IPS-18a (cell line): Measurements from ENCODE around the gene DIS3L2.

Experiments used
- H3K27ac ChIP-seq: one replicate; pipeline ENCODE4 v1.5.1; 2013; ENCODE audit warnings: low read length
- H3K27me3 ChIP-seq: one replicate; pipeline ENCODE4 v1.6.1; 2013; ENCODE audit warnings: mild to moderate bottlenecking, low read length; ENCODE audit not compliant: control insufficient read depth, insufficient read depth
- H3K36me3 ChIP-seq: one replicate; pipeline ENCODE4 v1.6.1; 2013; ENCODE audit warnings: low read depth, low read length; ENCODE audit not compliant: control insufficient read depth
- H3K4me1 ChIP-seq: one replicate; pipeline ENCODE4 v1.6.1; 2013; ENCODE audit warnings: low read depth, low read length; ENCODE audit not compliant: control insufficient read depth
- H3K4me3 ChIP-seq: one replicate; pipeline ENCODE4 v1.5.1; 2013; ENCODE audit warnings: low read length
- H3K9ac ChIP-seq: one replicate; pipeline ENCODE4 v1.6.1; 2013; ENCODE audit warnings: mild to moderate bottlenecking, low read length, moderate library complexity
- H3K9me3 ChIP-seq: one replicate; pipeline ENCODE4 v1.6.1; 2013; ENCODE audit warnings: low read depth, low read length; ENCODE audit not compliant: control insufficient read depth

The DIS3L2 gene

DNA sequence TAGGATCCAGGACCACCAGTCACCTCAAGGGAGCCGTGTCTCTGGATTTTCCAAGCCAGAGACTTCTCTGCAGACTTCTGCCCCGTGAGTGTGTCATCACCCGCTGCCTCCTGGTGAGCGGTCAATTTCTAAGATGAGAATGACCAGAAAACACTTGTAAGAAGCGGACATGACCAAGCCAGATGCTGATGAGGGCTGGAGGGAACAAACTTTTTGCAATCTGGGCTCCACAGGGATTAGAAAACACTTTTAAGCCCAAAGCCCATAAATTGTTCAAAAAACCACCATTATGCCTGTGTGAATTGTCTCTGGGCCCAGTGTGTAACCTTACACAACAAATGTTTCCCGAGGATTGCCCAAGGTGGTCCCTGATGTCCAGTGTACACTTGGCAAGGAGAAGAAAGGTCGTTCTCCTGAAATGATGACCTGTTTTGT is 30.0 kb upstream of the DIS3L2 start:
- Histone ChIP-seq H3K27me3 (peaks cover 27% of the 10 kb centered on the region), H3K36me3 (no peaks in the 10 kb centered on the region), H3K4me1 (peaks cover 3% of the 10 kb centered on the region), H3K9me3 (no peaks in the 10 kb centered on the region), H3K4me3 (no peak overlapping the region), H3K9ac (no peak overlapping the region), H3K27ac (no peak overlapping the region)

GRCh38 chr2:231932711-231932970 is 28.9 kb upstream of the DIS3L2 start:
- Histone ChIP-seq H3K4me1 (no peaks in the 10 kb centered on the region), H3K9ac (no peak overlapping the region), H3K27me3 (peaks cover 15% of the 10 kb centered on the region)

GRCh38 chr2:231932985-231933915 is 28.3 kb upstream of the DIS3L2 start:
- Histone ChIP-seq H3K27ac (no peak overlapping the region), H3K9me3 (no peaks in the 10 kb centered on the region), H3K27me3 (peaks cover 9% of the 10 kb centered on the region), H3K9ac (no peak overlapping the region), H3K4me3 (no peak overlapping the region), H3K36me3 (no peaks in the 10 kb centered on the region), H3K4me1 (no peaks in the 10 kb centered on the region)

More at GRCh38 chr2:231932711-231932970, 28.9 kb upstream of the DIS3L2 start:
- Histone ChIP-seq H3K27ac (no peak overlapping the region), H3K9me3 (no peaks in the 10 kb centered on the region), H3K4me3 (no peak overlapping the region), H3K36me3 (no peaks in the 10 kb centered on the region)

- H3K4me3 ChIP-seq, result no peak overlapping the region
- no peak overlapping the region for H3K9ac ChIP-seq
Measured at GRCh38 chr2:231933916-231934401, 27.6 kb upstream of the DIS3L2 start.

GRCh38 chr2:231934441-231935206 is 26.9 kb upstream of the DIS3L2 start:
- no peak overlapping the region for H3K27ac ChIP-seq
- no peak overlapping the region for H3K4me3 ChIP-seq
- H3K9me3 ChIP-seq, result no peaks in the 10 kb centered on the region
- H3K4me1 ChIP-seq, result no peaks in the 10 kb centered on the region
- no peak overlapping the region for H3K9ac ChIP-seq
- H3K27me3 ChIP-seq, result no peaks in the 10 kb centered on the region
- no peaks in the 10 kb centered on the region for H3K36me3 ChIP-seq

More at GRCh38 chr2:231933916-231934401, 27.6 kb upstream of the DIS3L2 start:
- H3K36me3 ChIP-seq, result no peaks in the 10 kb centered on the region
- H3K27ac ChIP-seq, result no peak overlapping the region
- H3K27me3 ChIP-seq, result peaks cover 2% of the 10 kb centered on the region
- H3K4me1 ChIP-seq, result no peaks in the 10 kb centered on the region
- no peaks in the 10 kb centered on the region for H3K9me3 ChIP-seq

- no peaks in the 10 kb centered on the region for H3K4me1 ChIP-seq
- no peaks in the 10 kb centered on the region for H3K27me3 ChIP-seq
- H3K9me3 ChIP-seq, result no peaks in the 10 kb centered on the region
- H3K27ac ChIP-seq, result no peak overlapping the region
- no peak overlapping the region for H3K4me3 ChIP-seq
- H3K9ac ChIP-seq, result no peak overlapping the region
- H3K36me3 ChIP-seq, result no peaks in the 10 kb centered on the region
Measured at GRCh38 chr2:231935207-231935524, 26.3 kb upstream of the DIS3L2 start.

DNA sequence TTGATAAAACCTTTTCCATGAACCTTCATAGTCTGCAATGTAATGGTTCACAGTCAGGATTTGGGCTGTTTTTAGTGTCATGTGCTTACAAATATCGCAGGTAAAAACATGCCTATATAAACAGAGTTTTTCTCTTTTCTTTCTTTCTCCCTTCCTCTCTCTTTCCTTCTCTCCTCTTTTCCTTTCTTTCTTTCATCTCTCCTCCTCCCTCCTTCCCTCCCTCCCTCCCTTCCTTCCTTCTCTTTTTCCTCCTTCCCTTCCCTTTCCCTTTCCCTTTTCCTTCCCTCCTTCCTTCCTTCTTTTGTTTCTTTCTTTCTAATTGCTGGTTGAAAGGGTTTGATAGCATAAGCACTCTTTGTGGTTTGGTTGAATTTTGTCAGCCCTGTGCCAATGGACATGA is 25.7 kb upstream of the DIS3L2 start:
- Histone ChIP-seq H3K36me3 (no peaks in the 10 kb centered on the region), H3K4me3 (no peak overlapping the region), H3K27ac (no peak overlapping the region), H3K9me3 (no peaks in the 10 kb centered on the region), H3K27me3 (no peaks in the 10 kb centered on the region), H3K4me1 (no peaks in the 10 kb centered on the region), H3K9ac (no peak overlapping the region)

DNA sequence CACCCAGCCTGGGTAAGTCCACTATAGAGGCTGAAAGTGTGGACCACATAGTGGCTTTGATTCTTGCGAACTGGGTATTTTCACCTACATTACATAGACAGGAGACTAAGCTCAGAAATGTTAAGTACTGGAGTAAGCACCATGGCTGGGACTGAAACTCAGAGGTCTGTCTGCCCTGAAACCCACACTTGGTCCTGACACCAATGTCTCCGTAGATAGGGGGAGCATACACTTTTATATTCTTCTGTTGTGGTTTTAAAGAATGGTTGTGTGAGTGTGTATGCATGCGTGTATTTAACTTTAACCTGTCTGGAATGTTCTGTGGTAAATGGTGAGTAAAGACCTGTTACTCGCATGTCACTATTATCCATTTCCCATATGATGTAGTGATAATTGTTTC is 25.0 kb upstream of the DIS3L2 start:
- Histone ChIP-seq H3K4me1 (no peaks in the 10 kb centered on the region), H3K9me3 (no peaks in the 10 kb centered on the region)

DNA sequence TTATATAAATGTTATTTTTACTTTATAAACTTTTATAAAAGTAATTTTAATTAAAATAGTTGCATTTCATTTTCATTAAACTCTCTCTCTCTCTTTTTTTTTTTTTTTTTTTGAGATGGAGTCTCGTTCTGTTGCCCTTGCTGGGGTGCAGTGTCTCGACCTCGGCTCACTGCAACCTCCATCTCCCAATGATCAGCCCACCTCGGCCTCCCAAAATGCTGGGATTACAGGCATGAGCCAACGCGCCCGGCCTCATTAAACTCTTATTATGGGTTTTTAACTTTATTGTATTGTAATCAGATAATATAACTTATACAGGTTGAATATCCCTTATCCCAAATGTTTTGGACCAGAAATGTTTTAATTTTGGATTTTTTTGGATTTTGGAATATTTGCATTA is 24.5 kb upstream of the DIS3L2 start:
- Histone ChIP-seq H3K27ac (no peak overlapping the region), H3K9ac (no peak overlapping the region), H3K9me3 (no peaks in the 10 kb centered on the region), H3K36me3 (no peaks in the 10 kb centered on the region), H3K4me1 (no peaks in the 10 kb centered on the region), H3K4me3 (no peak overlapping the region), H3K27me3 (no peaks in the 10 kb centered on the region)

More for the DNA sequence above, 25.0 kb upstream of the DIS3L2 start:
- no peaks in the 10 kb centered on the region for H3K27me3 ChIP-seq
- no peaks in the 10 kb centered on the region for H3K36me3 ChIP-seq
- H3K9ac ChIP-seq, result no peak overlapping the region
- H3K27ac ChIP-seq, result no peak overlapping the region
- no peak overlapping the region for H3K4me3 ChIP-seq

DNA sequence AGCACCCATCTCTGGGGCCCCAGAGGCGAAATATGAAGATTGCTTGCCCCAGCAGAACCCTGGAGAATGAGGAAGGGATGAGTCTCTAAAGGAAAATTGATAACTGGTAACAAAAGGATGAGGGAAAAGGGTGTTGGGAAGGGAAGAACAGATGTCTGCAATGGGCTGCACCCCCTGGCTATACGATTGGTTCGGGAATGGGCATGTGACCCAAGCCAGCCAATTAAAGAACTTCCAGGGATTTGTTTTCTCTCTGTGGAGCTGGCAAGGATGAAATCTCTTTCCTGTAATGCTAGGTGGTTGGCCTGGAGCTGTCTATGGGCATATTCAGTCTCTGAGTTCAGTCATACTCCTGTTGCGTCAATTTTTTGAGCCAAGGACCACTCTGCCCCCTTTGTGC is 22.5 kb upstream of the DIS3L2 start:
- H3K4me3 ChIP-seq, result no peak overlapping the region
- H3K9me3 ChIP-seq, result no peaks in the 10 kb centered on the region
- H3K27me3 ChIP-seq, result no peaks in the 10 kb centered on the region
- no peaks in the 10 kb centered on the region for H3K4me1 ChIP-seq
- no peaks in the 10 kb centered on the region for H3K36me3 ChIP-seq
- no peak overlapping the region for H3K9ac ChIP-seq
- no peak overlapping the region for H3K27ac ChIP-seq

- H3K9me3 ChIP-seq, result no peaks in the 10 kb centered on the region
- H3K27ac ChIP-seq, result no peak overlapping the region
- H3K9ac ChIP-seq, result no peak overlapping the region
- H3K4me3 ChIP-seq, result no peak overlapping the region
- no peaks in the 10 kb centered on the region for H3K36me3 ChIP-seq
- no peaks in the 10 kb centered on the region for H3K4me1 ChIP-seq
- H3K27me3 ChIP-seq, result no peaks in the 10 kb centered on the region
Measured at GRCh38 chr2:231940795-231941194, 20.7 kb upstream of the DIS3L2 start.
